HCT116 (cell line): ENCODE results near the gene ZBTB38. TPM values are rescaled to one million over a fixed set of nuclear protein-coding genes. Genes with fewer than 3 reads are reported as not detected.

Experiments used
- ATAC-seq: fragments of 200-7000 bp; cut with Tn5 transposase; 2 replicates; pipeline ENCODE4 v1.9.1; 2020; ENCODE audit warnings: mild to moderate bottlenecking, moderate library complexity
- BruUV-seq: library from RNA; stranded (reverse); fragments of 400-500 nt; replicated peaks from 2 replicates; lab custom pipeline; 2021; lab: Mats Ljungman, UMichigan
- CTCF ChIA-PET: fragments of 300-600 bp; sonication (Branson Sonifier 250); formaldehyde crosslinking; loops from one replicate; lab custom pipeline; 2021; ENCODE audit warnings: antibody characterized with exemption; lab: Charles Lee
- POLR2A ChIA-PET: fragments of 300-600, 350-600 bp; sonication (Branson Sonifier 250); formaldehyde crosslinking; loops from one replicate; lab custom pipeline; 2021; ENCODE audit warnings: antibody characterized with exemption; lab: Charles Lee
- RAD21 ChIA-PET, 2 experiments: fragments of 300-600 bp; sonication (Branson Sonifier 250); formaldehyde crosslinking; loops; one replicate each; lab custom pipeline; 2023; ENCODE audit warnings: low total read pairs in 2 of 2; ENCODE audit not compliant: uncharacterized antibody in 2 of 2, unreplicated experiment in 2 of 2, low non-redundant PET in 1 of 2; lab: Charles Lee
- DNase-seq: peaks from one replicate; pipeline ENCODE4 v3.0.0-alpha.2; 2010; ENCODE audit warnings: low read depth, low spot score
- H2AFZ ChIP-seq: fragments of 200-600 bp; shearing (Covaris generic), sonication (generic); 2 replicates; pipeline ENCODE4 v1.6.1; 2017; ENCODE audit warnings: low read depth, mixed run types, mixed read lengths, antibody characterized with exemption, low read length; ENCODE audit not compliant: poor library complexity, severe bottlenecking
- H3K27ac ChIP-seq: 2 replicates; pipeline ENCODE4 v1.5.1; 2012; ENCODE audit warnings: low read depth, low read length
- H3K27me3 ChIP-seq: fragments of 200-600 bp; sonication (generic); 2 replicates; pipeline ENCODE4 v1.6.1; 2016; ENCODE audit warnings: mixed run types, low read length, mixed read lengths; ENCODE audit not compliant: insufficient read depth
- H3K36me3 ChIP-seq, 2 experiments: fragments of 200-500 bp in 1 of 2; fragments of 200-600 bp in 1 of 2; sonication (Bioruptor generic) in 1 of 2; sonication (generic) in 1 of 2; 2 replicates each; pipeline versions ENCODE4 v1.5.1 to v1.6.1; 2014 to 2016; ENCODE audit warnings: low read length in 2 of 2, inconsistent platforms in 1 of 2, mixed read lengths in 1 of 2, mixed run types in 1 of 2; ENCODE audit not compliant: insufficient read depth in 2 of 2, control insufficient read depth in 1 of 2
- H3K4me1 ChIP-seq, 2 experiments: fragments of 200-600 bp in 1 of 2; sonication (generic) in 1 of 2; 2 replicates each; pipeline versions ENCODE4 v1.5.1 to v1.6.1; 2012 to 2017; ENCODE audit warnings: low read length in 2 of 2, inconsistent platforms in 1 of 2, mild to moderate bottlenecking in 1 of 2, mixed read lengths in 1 of 2, mixed run types in 1 of 2, moderate library complexity in 1 of 2; ENCODE audit not compliant: insufficient read depth in 2 of 2, control insufficient read depth in 1 of 2
- H3K4me2 ChIP-seq: fragments of 200-600 bp; sonication (generic); 2 replicates; pipeline ENCODE4 v1.6.1; 2017; ENCODE audit warnings: mixed run types, low read length, mixed read lengths
- H3K4me3 ChIP-seq, 2 experiments: fragments of 200-600 bp in 1 of 2; sonication (generic) in 1 of 2; replicated peaks in 1 of 2; 2 replicates each; pipeline ENCODE4 v1.5.1; 2011 to 2016; ENCODE audit warnings: low read length in 2 of 2, control low read depth in 1 of 2, low read depth in 1 of 2, mild to moderate bottlenecking in 1 of 2, mixed read lengths in 1 of 2, mixed run types in 1 of 2
- H3K79me2 ChIP-seq: fragments of 200-600 bp; sonication (generic); 2 replicates; pipeline ENCODE4 v1.6.1; 2017; ENCODE audit warnings: mild to moderate bottlenecking, mixed run types, low read length, moderate library complexity, mixed read lengths; ENCODE audit not compliant: insufficient read depth
- H3K9ac ChIP-seq: fragments of 200-600 bp; sonication (generic); 2 replicates; pipeline ENCODE4 v1.6.1; 2016; ENCODE audit warnings: low read length, mixed read lengths
- H3K9me2 ChIP-seq: fragments of 200-600 bp; sonication (generic), shearing (Covaris generic); 2 replicates; pipeline ENCODE4 v1.6.1; 2017; ENCODE audit warnings: mixed run types, mild to moderate bottlenecking, moderate library complexity; ENCODE audit not compliant: insufficient read depth
- H3K9me3 ChIP-seq, 2 experiments: fragments of 200-500 bp in 1 of 2; fragments of 200-600 bp in 1 of 2; sonication (Bioruptor generic) in 1 of 2; sonication (generic) in 1 of 2; 2 replicates each; pipeline ENCODE4 v1.6.1; 2014 to 2017; ENCODE audit warnings: low read length in 2 of 2, mixed read lengths in 2 of 2, inconsistent platforms in 1 of 2, low read depth in 1 of 2, mild to moderate bottlenecking in 1 of 2, mixed run types in 1 of 2, moderate library complexity in 1 of 2; ENCODE audit not compliant: control insufficient read depth in 1 of 2, insufficient read depth in 1 of 2
- H4K20me1 ChIP-seq: fragments of 200-600 bp; sonication (generic), shearing (Covaris generic); 2 replicates; pipeline ENCODE4 v1.6.1; 2017; ENCODE audit warnings: mixed run types, mild to moderate bottlenecking, moderate library complexity; ENCODE audit not compliant: insufficient read depth
- CBX3 ChIP-seq: IDR thresholded peaks from 2 replicates; pipeline ENCODE4 v1.6.1; 2012; ENCODE audit warnings: low read depth
- CEBPB ChIP-seq: IDR thresholded peaks from 2 replicates; pipeline ENCODE4 v1.6.1; 2012; ENCODE audit warnings: low read depth
- ELF1 ChIP-seq: IDR thresholded peaks from 2 replicates; pipeline ENCODE4 v1.6.1; 2012; ENCODE audit warnings: low read depth, borderline replicate concordance
- EZH2 ChIP-seq: fragments of 200-600 bp; sonication (generic); IDR thresholded peaks from 2 replicates; pipeline ENCODE4 v1.6.1; 2017; ENCODE audit warnings: antibody characterized with exemption, mixed run types
- EZH2phosphoT487 ChIP-seq: fragments of 200-600 bp; IDR thresholded peaks from 2 replicates; pipeline ENCODE4 v1.6.1; 2018; ENCODE audit warnings: antibody characterized with exemption, borderline replicate concordance
- FOSL1 ChIP-seq: IDR thresholded peaks from 2 replicates; pipeline ENCODE4 v1.6.1; 2012; ENCODE audit warnings: low read depth
- JUND ChIP-seq: IDR thresholded peaks from 2 replicates; pipeline ENCODE4 v1.6.1; 2012
- POLR2A ChIP-seq: IDR thresholded peaks from 2 replicates; pipeline ENCODE4 v1.7.0; 2011; ENCODE audit warnings: borderline replicate concordance; ENCODE audit not compliant: insufficient read depth, insufficient read length; ENCODE audit errors: extremely low read depth
- RAD21 ChIP-seq: IDR thresholded peaks from 2 replicates; pipeline ENCODE4 v1.6.1; 2012; ENCODE audit warnings: low read depth, mild to moderate bottlenecking
- SP1 ChIP-seq: IDR thresholded peaks from 2 replicates; pipeline ENCODE4 v1.6.1; 2012; ENCODE audit warnings: low read depth
- SRF ChIP-seq: IDR thresholded peaks from 2 replicates; pipeline ENCODE4 v1.6.1; 2012; ENCODE audit warnings: low read depth
- YY1 ChIP-seq: IDR thresholded peaks from 2 replicates; pipeline ENCODE4 v1.6.1; 2011; ENCODE audit warnings: low read length, low read depth, moderate library complexity, mild to moderate bottlenecking; ENCODE audit not compliant: insufficient replicate concordance; ENCODE audit errors: extremely low read depth
- ZFX ChIP-seq: fragments of 450-650 bp; IDR thresholded peaks from 2 replicates; pipeline ENCODE4 v1.6.1; 2017
- intact Hi-C: fragments of 100-400 bp; cut with micrococcal nuclease; formaldehyde crosslinking; loops from 2 replicates; pipeline ENCODE4 v1.10.0; 2022
- total RNA-seq: library from RNA; stranded (reverse); gene quantifications from one replicate; pipeline ENCODE4 v1.2.1, GENCODE V29; 2021; ENCODE audit not compliant: unreplicated experiment
- TF ChIP-seq, protein P1 (sequence below): IDR thresholded peaks from 2 replicates; pipeline ENCODE4 v1.6.1; 2012; ENCODE audit warnings: low read depth
- TF ChIP-seq, protein P2 (sequence below): IDR thresholded peaks from 2 replicates; pipeline ENCODE4 v1.6.1; 2012
- TF ChIP-seq, protein P3 (sequence below): IDR thresholded peaks from 2 replicates; pipeline ENCODE4 v1.6.1; 2012
- TF ChIP-seq, protein P4 (sequence below): IDR thresholded peaks from 2 replicates; pipeline ENCODE4 v1.6.1; 2011; ENCODE audit warnings: mild to moderate bottlenecking, low read length, moderate library complexity; ENCODE audit not compliant: insufficient replicate concordance; ENCODE audit errors: extremely low read depth
- TF ChIP-seq, protein P5 (sequence below), 3 experiments: fragments of 200-600 bp in 1 of 3; sonication (generic) in 1 of 3; IDR thresholded peaks in 2 of 3; conservative IDR thresholded peaks in 1 of 3; 2 replicates each; pipeline ENCODE4 v1.5.1; 2012 to 2017; ENCODE audit warnings: low read depth in 2 of 3, low read length in 2 of 3, antibody characterized with exemption in 1 of 3, borderline replicate concordance in 1 of 3, control low read depth in 1 of 3, mild to moderate bottlenecking in 1 of 3, mixed read lengths in 1 of 3, mixed run types in 1 of 3, moderate library complexity in 1 of 3; ENCODE audit not compliant: insufficient read depth in 1 of 3

ZBTB38 gene
- total RNA-seq, 1 experiment from 2014 or later, result 33.5 TPM

DNA sequence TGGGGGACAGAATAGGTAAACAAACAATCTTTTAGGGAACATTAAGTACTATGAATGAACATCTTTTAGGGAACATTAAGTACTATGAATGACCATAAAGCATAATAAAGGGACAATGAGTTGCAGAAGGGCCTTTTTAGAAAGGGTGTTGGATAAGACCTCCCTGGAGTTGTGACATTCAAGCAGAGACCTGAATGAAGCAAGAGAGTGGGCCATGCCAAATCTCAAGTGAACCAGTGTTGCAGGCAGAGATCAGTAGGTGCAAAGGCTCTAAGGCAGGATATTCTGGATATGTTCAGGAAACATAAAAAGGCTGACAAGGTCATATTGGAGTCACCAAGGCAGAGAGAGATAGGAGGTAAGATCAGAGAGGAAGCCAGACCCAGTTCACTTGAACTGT, 29.4 kb upstream of the ZBTB38 start:
- TF ChIP-seq CBX3 (no peak), SRF (no peak), JUND (no peak), FOSL1 (no peak), CEBPB (no peak), EZH2phosphoT487 (no peak), SP1 (no peak), EZH2 (no peak), ZFX (no peak), POLR2A (no peak), RAD21 (no peak), ELF1 (no peak), YY1 (no peak)
- TF ChIP-seq, protein P1, sequence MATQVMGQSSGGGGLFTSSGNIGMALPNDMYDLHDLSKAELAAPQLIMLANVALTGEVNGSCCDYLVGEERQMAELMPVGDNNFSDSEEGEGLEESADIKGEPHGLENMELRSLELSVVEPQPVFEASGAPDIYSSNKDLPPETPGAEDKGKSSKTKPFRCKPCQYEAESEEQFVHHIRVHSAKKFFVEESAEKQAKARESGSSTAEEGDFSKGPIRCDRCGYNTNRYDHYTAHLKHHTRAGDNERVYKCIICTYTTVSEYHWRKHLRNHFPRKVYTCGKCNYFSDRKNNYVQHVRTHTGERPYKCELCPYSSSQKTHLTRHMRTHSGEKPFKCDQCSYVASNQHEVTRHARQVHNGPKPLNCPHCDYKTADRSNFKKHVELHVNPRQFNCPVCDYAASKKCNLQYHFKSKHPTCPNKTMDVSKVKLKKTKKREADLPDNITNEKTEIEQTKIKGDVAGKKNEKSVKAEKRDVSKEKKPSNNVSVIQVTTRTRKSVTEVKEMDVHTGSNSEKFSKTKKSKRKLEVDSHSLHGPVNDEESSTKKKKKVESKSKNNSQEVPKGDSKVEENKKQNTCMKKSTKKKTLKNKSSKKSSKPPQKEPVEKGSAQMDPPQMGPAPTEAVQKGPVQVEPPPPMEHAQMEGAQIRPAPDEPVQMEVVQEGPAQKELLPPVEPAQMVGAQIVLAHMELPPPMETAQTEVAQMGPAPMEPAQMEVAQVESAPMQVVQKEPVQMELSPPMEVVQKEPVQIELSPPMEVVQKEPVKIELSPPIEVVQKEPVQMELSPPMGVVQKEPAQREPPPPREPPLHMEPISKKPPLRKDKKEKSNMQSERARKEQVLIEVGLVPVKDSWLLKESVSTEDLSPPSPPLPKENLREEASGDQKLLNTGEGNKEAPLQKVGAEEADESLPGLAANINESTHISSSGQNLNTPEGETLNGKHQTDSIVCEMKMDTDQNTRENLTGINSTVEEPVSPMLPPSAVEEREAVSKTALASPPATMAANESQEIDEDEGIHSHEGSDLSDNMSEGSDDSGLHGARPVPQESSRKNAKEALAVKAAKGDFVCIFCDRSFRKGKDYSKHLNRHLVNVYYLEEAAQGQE, result no peak
- TF ChIP-seq, protein P2, sequence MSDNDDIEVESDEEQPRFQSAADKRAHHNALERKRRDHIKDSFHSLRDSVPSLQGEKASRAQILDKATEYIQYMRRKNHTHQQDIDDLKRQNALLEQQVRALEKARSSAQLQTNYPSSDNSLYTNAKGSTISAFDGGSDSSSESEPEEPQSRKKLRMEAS, result no peak
- TF ChIP-seq, protein P3, sequence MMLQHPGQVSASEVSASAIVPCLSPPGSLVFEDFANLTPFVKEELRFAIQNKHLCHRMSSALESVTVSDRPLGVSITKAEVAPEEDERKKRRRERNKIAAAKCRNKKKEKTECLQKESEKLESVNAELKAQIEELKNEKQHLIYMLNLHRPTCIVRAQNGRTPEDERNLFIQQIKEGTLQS, result no peak
- TF ChIP-seq, protein P4, sequence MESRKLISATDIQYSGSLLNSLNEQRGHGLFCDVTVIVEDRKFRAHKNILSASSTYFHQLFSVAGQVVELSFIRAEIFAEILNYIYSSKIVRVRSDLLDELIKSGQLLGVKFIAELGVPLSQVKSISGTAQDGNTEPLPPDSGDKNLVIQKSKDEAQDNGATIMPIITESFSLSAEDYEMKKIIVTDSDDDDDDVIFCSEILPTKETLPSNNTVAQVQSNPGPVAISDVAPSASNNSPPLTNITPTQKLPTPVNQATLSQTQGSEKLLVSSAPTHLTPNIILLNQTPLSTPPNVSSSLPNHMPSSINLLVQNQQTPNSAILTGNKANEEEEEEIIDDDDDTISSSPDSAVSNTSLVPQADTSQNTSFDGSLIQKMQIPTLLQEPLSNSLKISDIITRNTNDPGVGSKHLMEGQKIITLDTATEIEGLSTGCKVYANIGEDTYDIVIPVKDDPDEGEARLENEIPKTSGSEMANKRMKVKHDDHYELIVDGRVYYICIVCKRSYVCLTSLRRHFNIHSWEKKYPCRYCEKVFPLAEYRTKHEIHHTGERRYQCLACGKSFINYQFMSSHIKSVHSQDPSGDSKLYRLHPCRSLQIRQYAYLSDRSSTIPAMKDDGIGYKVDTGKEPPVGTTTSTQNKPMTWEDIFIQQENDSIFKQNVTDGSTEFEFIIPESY, result no peak
- TF ChIP-seq, protein P5, sequence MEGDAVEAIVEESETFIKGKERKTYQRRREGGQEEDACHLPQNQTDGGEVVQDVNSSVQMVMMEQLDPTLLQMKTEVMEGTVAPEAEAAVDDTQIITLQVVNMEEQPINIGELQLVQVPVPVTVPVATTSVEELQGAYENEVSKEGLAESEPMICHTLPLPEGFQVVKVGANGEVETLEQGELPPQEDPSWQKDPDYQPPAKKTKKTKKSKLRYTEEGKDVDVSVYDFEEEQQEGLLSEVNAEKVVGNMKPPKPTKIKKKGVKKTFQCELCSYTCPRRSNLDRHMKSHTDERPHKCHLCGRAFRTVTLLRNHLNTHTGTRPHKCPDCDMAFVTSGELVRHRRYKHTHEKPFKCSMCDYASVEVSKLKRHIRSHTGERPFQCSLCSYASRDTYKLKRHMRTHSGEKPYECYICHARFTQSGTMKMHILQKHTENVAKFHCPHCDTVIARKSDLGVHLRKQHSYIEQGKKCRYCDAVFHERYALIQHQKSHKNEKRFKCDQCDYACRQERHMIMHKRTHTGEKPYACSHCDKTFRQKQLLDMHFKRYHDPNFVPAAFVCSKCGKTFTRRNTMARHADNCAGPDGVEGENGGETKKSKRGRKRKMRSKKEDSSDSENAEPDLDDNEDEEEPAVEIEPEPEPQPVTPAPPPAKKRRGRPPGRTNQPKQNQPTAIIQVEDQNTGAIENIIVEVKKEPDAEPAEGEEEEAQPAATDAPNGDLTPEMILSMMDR (IDR thresholded peaks at IDR 0.05 in 2 of 3, conservative IDR thresholded peaks at IDR 0.05 in 1 of 3; ENCODE audit: borderline replicate concordance in 1 of 3, insufficient read depth in 1 of 3, low read depth in 2 of 3, low read length in 2 of 3), result no peak
- TF ChIP-seq, all 23 proteins: peak for 0
- H3K27me3 ChIP-seq, result no peaks in the 10 kb centered on the region
- H3K9ac ChIP-seq, result no peak overlapping the region
- no peaks in the 10 kb centered on the region for H3K4me1 ChIP-seq
- ChIA-PET CTCF (no interaction called here), RAD21 (no interaction called here), POLR2A (no interaction called here)
- no peaks in the 10 kb centered on the region for H4K20me1 ChIP-seq
- no peaks in the 10 kb centered on the region for H3K9me2 ChIP-seq
- no peak overlapping the region for H3K4me2 ChIP-seq
- no peak overlapping the region for H3K27ac ChIP-seq
- no peak overlapping the region for H2AFZ ChIP-seq
- no peaks in the 10 kb centered on the region for H3K36me3 ChIP-seq
- intact Hi-C loops, result no loop called here
- BruUV-seq, result no TSS peak
- no peaks in the 10 kb centered on the region for H3K9me3 ChIP-seq
- no peak for ATAC-seq
- no peak overlapping the region for H3K4me3 ChIP-seq
- H3K79me2 ChIP-seq, result no peaks in the 10 kb centered on the region
- no peak for DNase-seq
